OCI-LY7 (cell line): ENCODE measurements around the gene FAM229A. TPM values are rescaled to one million over a fixed set of nuclear protein-coding genes. Genes with fewer than 3 reads are reported as not detected.

ENCODE experiments used
- BruUV-seq: library from RNA; stranded (reverse); fragments of 400-500 nt; replicated peaks from 2 replicates; lab custom pipeline; 2021; lab: Mats Ljungman, UMichigan
- CTCF ChIA-PET: fragments of 300-600 bp; sonication (Branson Sonifier 250); formaldehyde crosslinking; loops from one replicate; lab custom pipeline; 2022; ENCODE audit warnings: antibody characterized with exemption; ENCODE audit not compliant: unreplicated experiment; lab: Charles Lee
- POLR2A ChIA-PET: fragments of 300-600 bp; sonication (Branson Sonifier 250); formaldehyde crosslinking; loops from one replicate; lab custom pipeline; 2022; ENCODE audit warnings: antibody characterized with exemption; lab: Charles Lee
- DNase-seq: peaks from one replicate; pipeline ENCODE4 v3.0.0-alpha.2; 2015; ENCODE audit warnings: low spot score
- H2AFZ ChIP-seq: fragments of 200-600 bp; sonication (generic), shearing (Covaris generic); 2 replicates; pipeline ENCODE4 v1.6.1; 2014; ENCODE audit warnings: mild to moderate bottlenecking, antibody characterized with exemption, low read length, moderate library complexity
- H3K27ac ChIP-seq: fragments of 200-600 bp; sonication (generic); 2 replicates; pipeline ENCODE4 v1.5.1; 2014; ENCODE audit warnings: mixed run types, low read depth, mild to moderate bottlenecking, moderate library complexity, low read length, inconsistent platforms; ENCODE audit not compliant: poor library complexity, severe bottlenecking
- H3K36me3 ChIP-seq: fragments of 200-600 bp; sonication (generic); 2 replicates; pipeline ENCODE4 v1.6.1; 2014; ENCODE audit warnings: mild to moderate bottlenecking, antibody characterized with exemption, low read length, moderate library complexity, mixed read lengths; ENCODE audit not compliant: insufficient read depth
- H3K4me1 ChIP-seq: fragments of 200-600 bp; sonication (generic); 2 replicates; pipeline ENCODE4 v1.5.1; 2014; ENCODE audit warnings: mild to moderate bottlenecking, low read length; ENCODE audit not compliant: insufficient read depth, poor library complexity, severe bottlenecking
- H3K4me2 ChIP-seq: fragments of 200-600 bp; sonication (generic); 2 replicates; pipeline ENCODE4 v1.6.1; 2014; ENCODE audit warnings: mild to moderate bottlenecking, low read length
- H3K4me3 ChIP-seq: fragments of 200-600 bp; sonication (generic); 2 replicates; pipeline ENCODE4 v1.5.1; 2014; ENCODE audit warnings: mild to moderate bottlenecking, low read depth, low read length; ENCODE audit not compliant: poor library complexity, severe bottlenecking
- H3K79me2 ChIP-seq: fragments of 200-600 bp; sonication (generic); 2 replicates; pipeline ENCODE4 v1.6.1; 2016; ENCODE audit warnings: low read depth, mild to moderate bottlenecking, low read length, moderate library complexity, mixed read lengths; ENCODE audit not compliant: insufficient read depth
- H3K9me2 ChIP-seq: fragments of 200-600 bp; sonication (generic); 2 replicates; pipeline ENCODE4 v1.6.1; 2016; ENCODE audit warnings: mild to moderate bottlenecking, low read length, mixed read lengths; ENCODE audit not compliant: insufficient read depth
- H3K9me3 ChIP-seq: fragments of 200-600 bp; sonication (generic); 2 replicates; pipeline ENCODE4 v1.6.1; 2014; ENCODE audit warnings: mild to moderate bottlenecking, mixed run types, low read length, mixed read lengths
- H4K20me1 ChIP-seq: fragments of 200-600 bp; sonication (generic); 2 replicates; pipeline ENCODE4 v1.6.1; 2014; ENCODE audit warnings: mild to moderate bottlenecking, antibody characterized with exemption, low read length, moderate library complexity, mixed read lengths; ENCODE audit not compliant: insufficient read depth
- EZH2phosphoT487 ChIP-seq: fragments of 200-600 bp; sonication (generic); IDR thresholded peaks from 2 replicates; pipeline ENCODE4 v1.6.1; 2018; ENCODE audit warnings: low read depth, borderline replicate concordance, mild to moderate bottlenecking, mixed run types, antibody characterized with exemption, low read length, moderate library complexity, mixed read lengths
- intact Hi-C: fragments of 100-400 bp; cut with micrococcal nuclease; formaldehyde crosslinking; loops from one replicate; pipeline ENCODE4 v1.10.0; 2022; ENCODE audit not compliant: unreplicated experiment
- total RNA-seq, 2 experiments: library from RNA; depleted of rRNA in 1 of 2; stranded (reverse); fragments of >200 nt in 1 of 2; shearing (Covaris generic) in 1 of 2; gene quantifications; 2 replicates each; pipeline ENCODE4 v1.2.3, GENCODE V29; 2014 to 2022
- TF ChIP-seq, protein P1 (sequence below): fragments of 200-600 bp; sonication (generic); conservative IDR thresholded peaks from 2 replicates; pipeline ENCODE4 v1.5.1; 2014; ENCODE audit warnings: mild to moderate bottlenecking, antibody characterized with exemption, low read length, moderate library complexity, mixed read lengths

Gene FAM229A
- total RNA-seq, 2 experiments from 2014 or later, result 3.2 to 16.5 TPM

DNA sequence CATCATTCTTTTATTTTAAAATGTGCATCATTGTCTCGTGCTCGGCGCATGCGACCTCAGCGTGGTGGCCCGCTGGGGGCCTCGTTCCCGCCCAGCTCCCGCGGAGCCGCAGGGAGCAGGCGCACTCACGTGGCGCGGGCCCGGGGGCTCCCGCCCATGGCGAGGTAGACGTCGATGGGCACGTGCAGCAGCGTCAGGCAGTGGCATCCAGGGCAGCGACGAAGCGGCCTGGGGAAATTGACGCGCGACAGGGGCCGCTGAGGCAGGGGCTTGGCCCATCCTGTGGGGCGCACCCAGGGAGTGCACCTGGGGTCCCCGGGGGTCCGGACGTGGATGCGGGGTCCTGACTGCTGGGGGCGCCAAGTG lies 994 bp downstream of the FAM229A start:
- no TSS peak for BruUV-seq
- Histone ChIP-seq H3K4me1 (peaks cover 15% of the 10 kb centered on the region), H3K9me2 (no peaks in the 10 kb centered on the region), H3K4me3 (no peak overlapping the region), H3K4me2 (no peak overlapping the region), H2AFZ (no peak overlapping the region), H3K36me3 (no peaks in the 10 kb centered on the region), H3K27ac (no peak overlapping the region), H3K79me2 (no peaks in the 10 kb centered on the region), H4K20me1 (no peaks in the 10 kb centered on the region), H3K9me3 (no peaks in the 10 kb centered on the region)
- DNase-seq, result no peak
- TF ChIP-seq, protein P1, sequence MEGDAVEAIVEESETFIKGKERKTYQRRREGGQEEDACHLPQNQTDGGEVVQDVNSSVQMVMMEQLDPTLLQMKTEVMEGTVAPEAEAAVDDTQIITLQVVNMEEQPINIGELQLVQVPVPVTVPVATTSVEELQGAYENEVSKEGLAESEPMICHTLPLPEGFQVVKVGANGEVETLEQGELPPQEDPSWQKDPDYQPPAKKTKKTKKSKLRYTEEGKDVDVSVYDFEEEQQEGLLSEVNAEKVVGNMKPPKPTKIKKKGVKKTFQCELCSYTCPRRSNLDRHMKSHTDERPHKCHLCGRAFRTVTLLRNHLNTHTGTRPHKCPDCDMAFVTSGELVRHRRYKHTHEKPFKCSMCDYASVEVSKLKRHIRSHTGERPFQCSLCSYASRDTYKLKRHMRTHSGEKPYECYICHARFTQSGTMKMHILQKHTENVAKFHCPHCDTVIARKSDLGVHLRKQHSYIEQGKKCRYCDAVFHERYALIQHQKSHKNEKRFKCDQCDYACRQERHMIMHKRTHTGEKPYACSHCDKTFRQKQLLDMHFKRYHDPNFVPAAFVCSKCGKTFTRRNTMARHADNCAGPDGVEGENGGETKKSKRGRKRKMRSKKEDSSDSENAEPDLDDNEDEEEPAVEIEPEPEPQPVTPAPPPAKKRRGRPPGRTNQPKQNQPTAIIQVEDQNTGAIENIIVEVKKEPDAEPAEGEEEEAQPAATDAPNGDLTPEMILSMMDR, result no peak
- no peak for TF ChIP-seq EZH2phosphoT487
- CTCF ChIA-PET, result no interaction called here
- intact Hi-C loops, result no loop called here
- POLR2A ChIA-PET, result no interaction called here

DNA sequence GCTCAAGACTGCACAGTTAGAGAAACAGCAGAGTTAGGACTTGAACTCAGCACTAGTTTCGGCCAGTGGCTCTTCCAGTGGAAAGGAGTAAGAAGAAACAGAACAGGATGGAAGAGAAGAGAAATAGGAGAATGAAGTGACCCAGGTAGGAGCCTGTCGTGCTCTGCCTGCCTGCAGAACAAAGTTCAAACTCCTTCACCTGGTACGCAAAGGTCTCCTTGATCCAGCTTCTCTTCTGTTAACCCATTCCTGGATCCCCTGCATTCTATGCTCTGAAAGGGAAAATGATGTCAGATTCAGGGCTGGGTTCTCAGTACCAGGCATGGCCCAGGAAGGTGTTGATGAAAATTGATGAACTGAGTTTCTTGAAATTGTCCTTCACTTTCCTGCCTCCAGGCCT lies 3.9 kb downstream of the FAM229A start:
- peaks cover 21% of the 10 kb centered on the region for H3K4me1 ChIP-seq
- no peak for DNase-seq
- no peaks in the 10 kb centered on the region for H3K36me3 ChIP-seq
- no peak overlapping the region for H2AFZ ChIP-seq
- H3K4me2 ChIP-seq, result no peak overlapping the region
- H3K27ac ChIP-seq, result no peak overlapping the region
- H3K9me2 ChIP-seq, result no peaks in the 10 kb centered on the region
- intact Hi-C loops, result no loop called here
- ChIA-PET CTCF (interaction anchor here (0.6 kb wide), 1 partner anchor 21 kb away, joined by 12 read pairs; no protein-coding TSS in a partner anchor), POLR2A (no interaction called here)
- H3K4me3 ChIP-seq, result no peak overlapping the region
- no TSS peak for BruUV-seq
- no peaks in the 10 kb centered on the region for H3K9me3 ChIP-seq
- H3K79me2 ChIP-seq, result no peaks in the 10 kb centered on the region
- H4K20me1 ChIP-seq, result no peaks in the 10 kb centered on the region
- TF ChIP-seq EZH2phosphoT487, result no peak
- TF ChIP-seq, protein P1, result no peak

DNA sequence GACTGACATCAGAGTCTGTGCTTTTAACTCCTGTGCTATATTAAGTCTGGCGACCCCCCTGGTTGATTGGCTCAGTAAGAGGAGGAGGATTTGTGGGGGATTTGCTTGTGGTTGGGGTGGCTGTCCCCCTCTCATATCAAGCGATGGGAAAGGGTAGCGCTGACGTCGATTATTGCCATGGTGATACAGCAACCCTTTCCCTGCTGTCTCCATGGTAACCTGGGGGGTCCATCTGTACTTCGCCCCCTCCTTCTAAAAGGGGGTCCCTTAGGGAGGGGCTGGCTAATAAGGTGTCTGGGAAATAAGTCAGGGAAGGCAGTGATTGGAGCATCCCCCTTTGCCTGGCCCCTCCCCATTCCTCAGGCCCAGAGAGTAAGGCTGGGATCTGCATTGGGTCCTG lies 4.7 kb downstream of the FAM229A start:
- no peak for TF ChIP-seq EZH2phosphoT487
- TF ChIP-seq, protein P1, result no peak
- H3K4me2 ChIP-seq, result no peak overlapping the region
- no peaks in the 10 kb centered on the region for H4K20me1 ChIP-seq
- H2AFZ ChIP-seq, result no peak overlapping the region
- DNase-seq, result no peak
- no peaks in the 10 kb centered on the region for H3K9me2 ChIP-seq
- CTCF ChIA-PET, result no interaction called here
- no peaks in the 10 kb centered on the region for H3K36me3 ChIP-seq
- H3K27ac ChIP-seq, result no peak overlapping the region
- POLR2A ChIA-PET, result no interaction called here
- no TSS peak for BruUV-seq
- H3K79me2 ChIP-seq, result no peaks in the 10 kb centered on the region
- H3K9me3 ChIP-seq, result no peaks in the 10 kb centered on the region
- H3K4me3 ChIP-seq, result no peak overlapping the region
- peaks cover 27% of the 10 kb centered on the region for H3K4me1 ChIP-seq
- intact Hi-C loops, result no loop called here
